Neural cell (in vitro differentiated cells): ENCODE measurements around the gene ZBTB42.

Experiments used
- EP300 ChIP-seq: fragments of 450-650 bp; conservative IDR thresholded peaks from 2 replicates; pipeline ENCODE4 v1.6.1; 2014; ENCODE audit warnings: antibody characterized with exemption, mild to moderate bottlenecking, moderate library complexity; ENCODE audit not compliant: poor library complexity, severe bottlenecking
- MXI1 ChIP-seq: fragments of 450-650 bp; conservative IDR thresholded peaks from 2 replicates; pipeline ENCODE4 v1.6.1; 2014; ENCODE audit warnings: antibody characterized with exemption, mild to moderate bottlenecking; ENCODE audit not compliant: poor library complexity, severe bottlenecking
- POLR2AphosphoS5 ChIP-seq: IDR thresholded peaks from 2 replicates; pipeline ENCODE4 v1.6.1; 2012
- REST ChIP-seq: IDR thresholded peaks from 2 replicates; pipeline ENCODE4 v1.6.1; 2012; ENCODE audit warnings: borderline replicate concordance
- TAF1 ChIP-seq: IDR thresholded peaks from 2 replicates; pipeline ENCODE4 v1.6.1; 2012; ENCODE audit warnings: low read depth
- TF ChIP-seq, protein P1 (sequence below): fragments of 450-650 bp; IDR thresholded peaks from 2 replicates; pipeline ENCODE4 v1.5.1; 2014; ENCODE audit warnings: antibody characterized with exemption, mild to moderate bottlenecking, moderate library complexity; ENCODE audit not compliant: poor library complexity, severe bottlenecking

DNA sequence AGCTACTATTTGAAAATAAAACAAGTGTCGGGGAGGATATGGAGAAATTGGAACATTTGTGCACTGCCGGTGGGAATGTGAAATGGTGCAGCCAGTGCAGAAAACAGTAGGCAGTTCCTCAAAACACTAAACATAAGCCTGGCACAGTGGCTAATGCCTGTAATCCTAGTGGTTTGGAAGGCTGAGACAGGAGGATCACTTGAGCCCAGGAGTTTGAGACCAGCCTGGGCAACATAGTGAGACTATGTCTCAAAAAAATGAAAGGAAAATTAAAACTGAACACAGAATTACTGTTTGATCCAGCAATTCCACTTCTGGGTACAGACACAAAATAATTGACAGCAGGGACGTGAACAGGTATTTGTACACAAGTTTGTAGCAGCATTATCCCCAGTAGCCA is 35.4 kb upstream of the ZBTB42 start:
- TF ChIP-seq, protein P1, sequence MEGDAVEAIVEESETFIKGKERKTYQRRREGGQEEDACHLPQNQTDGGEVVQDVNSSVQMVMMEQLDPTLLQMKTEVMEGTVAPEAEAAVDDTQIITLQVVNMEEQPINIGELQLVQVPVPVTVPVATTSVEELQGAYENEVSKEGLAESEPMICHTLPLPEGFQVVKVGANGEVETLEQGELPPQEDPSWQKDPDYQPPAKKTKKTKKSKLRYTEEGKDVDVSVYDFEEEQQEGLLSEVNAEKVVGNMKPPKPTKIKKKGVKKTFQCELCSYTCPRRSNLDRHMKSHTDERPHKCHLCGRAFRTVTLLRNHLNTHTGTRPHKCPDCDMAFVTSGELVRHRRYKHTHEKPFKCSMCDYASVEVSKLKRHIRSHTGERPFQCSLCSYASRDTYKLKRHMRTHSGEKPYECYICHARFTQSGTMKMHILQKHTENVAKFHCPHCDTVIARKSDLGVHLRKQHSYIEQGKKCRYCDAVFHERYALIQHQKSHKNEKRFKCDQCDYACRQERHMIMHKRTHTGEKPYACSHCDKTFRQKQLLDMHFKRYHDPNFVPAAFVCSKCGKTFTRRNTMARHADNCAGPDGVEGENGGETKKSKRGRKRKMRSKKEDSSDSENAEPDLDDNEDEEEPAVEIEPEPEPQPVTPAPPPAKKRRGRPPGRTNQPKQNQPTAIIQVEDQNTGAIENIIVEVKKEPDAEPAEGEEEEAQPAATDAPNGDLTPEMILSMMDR = no peak
- TF ChIP-seq REST (no peak), POLR2AphosphoS5 (no peak), MXI1 (no peak), EP300 (no peak), TAF1 (no peak)
